GM20000 (cell line): Measurements from ENCODE around the gene MAMDC2.

Experiments used
- DNase-seq: peaks from one replicate; pipeline ENCODE4 v3.0.0; 2012; ENCODE audit warnings: low spot score
- CTCF ChIP-seq: IDR thresholded peaks from 2 replicates; pipeline ENCODE4 v1.5.1; 2012; ENCODE audit warnings: mild to moderate bottlenecking, control low read depth; ENCODE audit errors: extremely low read depth, missing control alignments

MAMDC2 gene

GRCh38 chr9:70056211-70056944 is 12.7 kb downstream of the MAMDC2 start:
- no peak for DNase-seq
- no peak for TF ChIP-seq CTCF

- no peak for DNase-seq
- no peak for TF ChIP-seq CTCF
Measured at GRCh38 chr9:70058569-70059116, 15.0 kb downstream of the MAMDC2 start.

- no peak for TF ChIP-seq CTCF
- no peak for DNase-seq
Measured at GRCh38 chr9:70060148-70060882, 16.7 kb downstream of the MAMDC2 start.

- no peak for TF ChIP-seq CTCF
- no peak for DNase-seq
Measured at GRCh38 chr9:70060883-70061507, 17.3 kb downstream of the MAMDC2 start.

- no peak for DNase-seq
- TF ChIP-seq CTCF: no peak
Measured at GRCh38 chr9:70061776-70062175, 18.1 kb downstream of the MAMDC2 start.

- DNase-seq: no peak
- no peak for TF ChIP-seq CTCF
Measured at GRCh38 chr9:70064496-70064895, 20.8 kb downstream of the MAMDC2 start.

- DNase-seq: no peak
- TF ChIP-seq CTCF: no peak
Measured at GRCh38 chr9:70065572-70065971, 21.9 kb downstream of the MAMDC2 start.
